ENCODE measurements around the gene ABCB4.

- TF ChIP-seq CTCF (IDR thresholded peaks at IDR 0.05) (no peak), EP300 (IDR thresholded peaks at IDR 0.05) (no peak), POLR2A (IDR thresholded peaks at IDR 0.05) (no peak)
Measured at GRCh38 chr7:87471473-87471872, 4.0 kb downstream of the ABCB4 start.
